Measurements from ENCODE around the gene SLC38A4.
"Not testable (repeated sequence)": the region's sequence is repeated elsewhere in the genome, so short reads cannot be mapped to it uniquely, and the experiment has no call there.

The SLC38A4 gene

GRCh38 chr12:46825591-46826414 lies at the start of gene SLC38A4:
Gene SLC38A4 (minus strand): TSS chr12:46825997. CDS start chr12:46793071, 32,926 bp downstream.
- DNase-seq: peak; percentile 54

GRCh38 chr12:46875095-46875494 lies 49.3 kb upstream of the SLC38A4 start:
- no peak for DNase-seq

GRCh38 chr12:46874642-46875041 lies 48.8 kb upstream of the SLC38A4 start:
- no peak for DNase-seq

- no peak for DNase-seq
Observed at GRCh38 chr12:46872135-46872534, 46.3 kb upstream of the SLC38A4 start.

- DNase-seq: no peak
Observed at GRCh38 chr12:46865311-46865710, 39.5 kb upstream of the SLC38A4 start.

GRCh38 chr12:46858368-46858767 lies 32.6 kb upstream of the SLC38A4 start:
- no peak for DNase-seq

- no peak for DNase-seq
Observed at GRCh38 chr12:46857486-46857885, 31.7 kb upstream of the SLC38A4 start.

GRCh38 chr12:46855760-46856159 lies 30.0 kb upstream of the SLC38A4 start:
- DNase-seq: no peak

GRCh38 chr12:46854188-46854587 lies 28.4 kb upstream of the SLC38A4 start:
- not testable (repeated sequence) for DNase-seq

- DNase-seq: not testable (repeated sequence)
Observed at GRCh38 chr12:46848792-46849191, 23.0 kb upstream of the SLC38A4 start.

- DNase-seq: no peak
Observed at GRCh38 chr12:46847001-46847400, 21.2 kb upstream of the SLC38A4 start.

- no peak for DNase-seq
Observed at GRCh38 chr12:46843811-46844210, 18.0 kb upstream of the SLC38A4 start.

GRCh38 chr12:46841891-46842290 lies 16.1 kb upstream of the SLC38A4 start:
- DNase-seq: no peak

GRCh38 chr12:46839964-46840363 lies 14.2 kb upstream of the SLC38A4 start:
- no peak for DNase-seq

- DNase-seq: no peak
Observed at GRCh38 chr12:46839232-46839631, 13.4 kb upstream of the SLC38A4 start.

GRCh38 chr12:46835785-46836184 lies 10.0 kb upstream of the SLC38A4 start:
- no peak for DNase-seq

- DNase-seq: no peak
Observed at GRCh38 chr12:46832130-46832704, 6.4 kb upstream of the SLC38A4 start.

- peak; percentile 52 for DNase-seq
Observed at GRCh38 chr12:46831335-46832129, 5.7 kb upstream of the SLC38A4 start.

GRCh38 chr12:46830731-46831334 lies 5.0 kb upstream of the SLC38A4 start:
- DNase-seq: no peak

- no peak for DNase-seq
Observed at GRCh38 chr12:46824709-46825108, 1.1 kb downstream of the SLC38A4 start.

GRCh38 chr12:46818642-46819041 lies 7.2 kb downstream of the SLC38A4 start:
- DNase-seq: no peak

- no peak for DNase-seq
Observed at GRCh38 chr12:46815809-46816208, 10.0 kb downstream of the SLC38A4 start.

GRCh38 chr12:46814143-46814542 lies 11.7 kb downstream of the SLC38A4 start:
- no peak for DNase-seq

All from right forelimb (tissue), 1 donor.